ENCODE data around the gene PSEN2. TPM values are rescaled to one million over a fixed set of nuclear protein-coding genes. Genes with fewer than 3 reads are reported as not detected.

PSEN2 gene
- total and polyA plus RNA-seq, 12 donors: 27.2 to 133 (median 44.5) TPM

DNA sequence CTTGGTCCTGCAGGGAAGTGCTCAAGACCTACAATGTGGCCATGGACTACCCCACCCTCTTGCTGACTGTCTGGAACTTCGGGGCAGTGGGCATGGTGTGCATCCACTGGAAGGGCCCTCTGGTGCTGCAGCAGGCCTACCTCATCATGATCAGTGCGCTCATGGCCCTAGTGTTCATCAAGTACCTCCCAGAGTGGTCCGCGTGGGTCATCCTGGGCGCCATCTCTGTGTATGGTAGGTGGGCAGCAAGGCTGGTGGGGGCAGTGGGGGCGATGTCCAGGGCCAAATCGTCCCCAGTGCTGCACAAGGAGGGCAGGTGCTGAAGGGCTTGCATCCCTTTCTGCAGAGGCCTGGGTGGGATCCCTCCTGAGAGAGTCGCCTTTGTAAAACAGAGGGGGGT lies 18.4 kb downstream of the PSEN2 start:
- Histone ChIP-seq H3K4me3 (no peak overlapping the region), H3K27me3 (no peaks in the 10 kb centered on the region), H3K27ac (no peak overlapping the region), H3K36me3 (replicated peaks in 1 of 2) (peaks cover 0 to 52% of the 10 kb centered on the region in 2 donors), H3K9me3 (replicated peaks in 1 of 3) (no peaks in the 10 kb centered on the region), H3K4me1 (replicated peaks in 1 of 2) (peaks cover 0 to 4% of the 10 kb centered on the region in 2 donors)
- TF ChIP-seq POLR2A (IDR thresholded peaks at IDR 0.05): no peak
- TF ChIP-seq, protein P1, sequence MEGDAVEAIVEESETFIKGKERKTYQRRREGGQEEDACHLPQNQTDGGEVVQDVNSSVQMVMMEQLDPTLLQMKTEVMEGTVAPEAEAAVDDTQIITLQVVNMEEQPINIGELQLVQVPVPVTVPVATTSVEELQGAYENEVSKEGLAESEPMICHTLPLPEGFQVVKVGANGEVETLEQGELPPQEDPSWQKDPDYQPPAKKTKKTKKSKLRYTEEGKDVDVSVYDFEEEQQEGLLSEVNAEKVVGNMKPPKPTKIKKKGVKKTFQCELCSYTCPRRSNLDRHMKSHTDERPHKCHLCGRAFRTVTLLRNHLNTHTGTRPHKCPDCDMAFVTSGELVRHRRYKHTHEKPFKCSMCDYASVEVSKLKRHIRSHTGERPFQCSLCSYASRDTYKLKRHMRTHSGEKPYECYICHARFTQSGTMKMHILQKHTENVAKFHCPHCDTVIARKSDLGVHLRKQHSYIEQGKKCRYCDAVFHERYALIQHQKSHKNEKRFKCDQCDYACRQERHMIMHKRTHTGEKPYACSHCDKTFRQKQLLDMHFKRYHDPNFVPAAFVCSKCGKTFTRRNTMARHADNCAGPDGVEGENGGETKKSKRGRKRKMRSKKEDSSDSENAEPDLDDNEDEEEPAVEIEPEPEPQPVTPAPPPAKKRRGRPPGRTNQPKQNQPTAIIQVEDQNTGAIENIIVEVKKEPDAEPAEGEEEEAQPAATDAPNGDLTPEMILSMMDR (IDR thresholded peaks at IDR 0.05): no peak
- WGBS, 4 donors: 72 to 97% (median 93%) methylated on average over 2 to 8 of the region's 8 CpGs
- intact Hi-C loops (cut with DNase I): no loop called here
- no peak for DNase-seq

DNA sequence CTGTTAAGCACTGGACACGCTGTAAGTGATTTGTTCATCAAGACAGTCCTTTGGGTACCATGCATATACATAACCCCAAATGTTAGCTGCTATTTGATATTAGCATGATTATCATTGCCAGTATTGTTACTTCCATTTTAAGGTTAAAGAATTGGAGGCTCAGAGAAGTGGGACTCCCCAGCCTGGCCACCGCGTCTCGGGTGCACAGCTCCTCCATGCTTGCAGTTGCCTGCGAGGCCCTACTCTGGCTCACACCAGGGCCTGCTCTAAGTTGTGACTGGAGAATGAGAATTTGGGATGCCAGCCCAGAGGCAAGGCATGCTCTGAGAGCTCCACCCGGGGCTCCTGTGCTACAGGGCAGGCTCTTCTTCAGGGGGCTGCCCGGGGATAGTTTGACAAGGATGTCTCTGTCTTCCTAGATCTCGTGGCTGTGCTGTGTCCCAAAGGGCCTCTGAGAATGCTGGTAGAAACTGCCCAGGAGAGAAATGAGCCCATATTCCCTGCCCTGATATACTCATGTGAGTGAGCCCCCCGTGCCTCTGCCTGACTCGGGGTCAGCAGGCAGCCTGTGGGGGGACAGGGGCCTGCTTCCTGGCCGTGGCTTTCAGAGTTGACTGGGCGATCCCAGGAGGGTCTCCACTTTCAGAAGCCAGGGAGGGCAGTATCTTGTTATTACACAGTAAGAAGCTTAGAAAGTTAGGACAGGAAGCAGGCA lies 19.4 kb downstream of the PSEN2 start:
- intact Hi-C loops (cut with DNase I): no loop called here
- Histone ChIP-seq H3K4me3 (no peak overlapping the region), H3K27ac (no peak overlapping the region), H3K9me3 (replicated peaks in 1 of 3) (no peaks in the 10 kb centered on the region), H3K36me3 (replicated peaks in 1 of 2) (peaks cover 0 to 61% of the 10 kb centered on the region in 2 donors), H3K27me3 (no peaks in the 10 kb centered on the region), H3K4me1 (replicated peaks in 1 of 2) (peaks cover 0 to 4% of the 10 kb centered on the region in 2 donors)
- WGBS, 4 donors: 93 to 97% (median 95%) methylated on average over 5 to 12 of the region's 12 CpGs
- TF ChIP-seq, protein P1 (IDR thresholded peaks at IDR 0.05): no peak
- TF ChIP-seq POLR2A (IDR thresholded peaks at IDR 0.05): no peak
- DNase-seq: no peak

- peaks cover 0 to 4% of the 10 kb centered on the region in 2 donors for H3K4me1 ChIP-seq (replicated peaks in 1 of 2)
- H3K4me3 ChIP-seq: no peak overlapping the region
- DNase-seq: no peak
- H3K27me3 ChIP-seq: no peaks in the 10 kb centered on the region
- intact Hi-C loops (cut with DNase I): no loop called here
- TF ChIP-seq, protein P1 (IDR thresholded peaks at IDR 0.05): no peak
- no peak for TF ChIP-seq POLR2A (IDR thresholded peaks at IDR 0.05)
- 87 to 95% (median 91%) methylated on average over 18 to 22 of the region's 22 CpGs for WGBS, 4 donors
- no peaks in the 10 kb centered on the region for H3K9me3 ChIP-seq (replicated peaks in 1 of 3)
- no peak overlapping the region for H3K27ac ChIP-seq
- H3K36me3 ChIP-seq (replicated peaks in 1 of 2): peaks cover 0 to 66% of the 10 kb centered on the region in 2 donors
Measured at GRCh38 chr1:226890331-226891108, 20.1 kb downstream of the PSEN2 start.

DNA sequence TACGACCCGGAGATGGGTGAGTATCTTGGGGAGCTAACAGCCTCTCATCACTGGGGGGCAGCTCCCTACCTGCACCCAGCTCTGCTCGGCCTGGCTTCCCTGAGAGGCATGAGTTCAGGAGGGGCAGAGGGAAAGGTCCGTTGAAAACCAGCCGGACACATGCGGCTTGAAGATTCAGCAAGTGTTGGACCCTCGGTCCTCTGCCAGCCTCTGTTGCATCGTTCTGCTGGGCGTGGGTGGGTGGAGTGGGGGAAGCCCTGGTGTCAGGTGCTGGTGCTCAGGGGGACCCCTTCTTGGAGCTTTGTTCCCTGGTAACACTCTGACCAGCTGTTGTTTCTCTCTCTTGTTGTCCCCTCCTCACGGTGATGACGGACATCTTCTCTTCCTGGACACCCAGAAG lies 20.9 kb downstream of the PSEN2 start:
- Histone ChIP-seq H3K4me3 (no peak overlapping the region), H3K4me1 (replicated peaks in 1 of 2) (peaks cover 0 to 2% of the 10 kb centered on the region in 2 donors), H3K9me3 (replicated peaks in 1 of 3) (no peaks in the 10 kb centered on the region), H3K36me3 (replicated peaks in 1 of 2) (peaks cover 0 to 69% of the 10 kb centered on the region in 2 donors), H3K27me3 (no peaks in the 10 kb centered on the region), H3K27ac (no peak overlapping the region)
- WGBS, 4 donors: 90 to 96% (median 93%) methylated on average over 7 to 11 of the region's 11 CpGs
- intact Hi-C loops (cut with DNase I): no loop called here
- peak in 1 of 7 donors; percentile 28 for DNase-seq
- TF ChIP-seq POLR2A (IDR thresholded peaks at IDR 0.05): no peak
- TF ChIP-seq, protein P1 (IDR thresholded peaks at IDR 0.05): no peak

Measured in adrenal gland (tissue), 12 donors.